Heart left ventricle (tissue), 16 donors: Measurements from ENCODE around the gene ZBTB5. TPM values are rescaled to one million over a fixed set of nuclear protein-coding genes. Genes with fewer than 3 reads are reported as not detected.
A peak's percentile ranks its signal among the peaks of the same experiment; 100 is the strongest.

Source experiments
- ATAC-seq, 4 donors: fragments of 200-7000 bp; cut with Tn5 transposase; one replicate each; pipeline ENCODE4 v1.9.1; 2020 to 2022; ENCODE audit warnings: moderate library complexity in 4 of 4, mild to moderate bottlenecking in 3 of 4, moderate number of reproducible peaks in 1 of 4
- DNase-seq, 5 donors: peaks; one replicate each; pipeline ENCODE4 v3.0.0-alpha.2; 2020
- H3K27ac ChIP-seq, 12 donors: fragments of 200-600 bp; sonication (generic) in 4 of 12; one replicate each; pipeline versions ENCODE4 v1.5.0 to v1.8.0; 2016 to 2022; ENCODE audit warnings: mild to moderate bottlenecking in 2 of 12
- H3K27me3 ChIP-seq, 9 donors: fragments of 200-600 bp; sonication (generic) in 2 of 9; one replicate each; pipeline versions ENCODE4 v1.5.1 to v1.8.0; 2016 to 2022; ENCODE audit warnings: mild to moderate bottlenecking in 3 of 9
- H3K36me3 ChIP-seq, 9 donors: fragments of 200-600 bp; sonication (generic) in 2 of 9; one replicate each; pipeline versions ENCODE4 v1.5.0 to v1.8.0; 2018 to 2022; ENCODE audit warnings: mild to moderate bottlenecking in 2 of 9
- H3K4me1 ChIP-seq, 12 donors: fragments of 200-600 bp; sonication (generic) in 4 of 12; one replicate each; pipeline versions ENCODE4 v1.5.0 to v1.8.0; 2016 to 2022; ENCODE audit warnings: mild to moderate bottlenecking in 3 of 12
- H3K4me3 ChIP-seq, 12 donors: fragments of 200-600 bp; sonication (generic) in 4 of 12; one replicate each; pipeline versions ENCODE4 v1.5.0 to v1.8.0; 2017 to 2022; ENCODE audit warnings: mild to moderate bottlenecking in 9 of 12, moderate library complexity in 4 of 12
- H3K9me3 ChIP-seq, 12 donors: fragments of 200-600 bp; sonication (generic) in 4 of 12; one replicate each; pipeline versions ENCODE4 v1.5.0 to v1.8.0; 2016 to 2022; ENCODE audit warnings: mild to moderate bottlenecking in 1 of 12
- CTCF ChIP-seq, 12 donors: fragments of 200-600 bp; sonication (generic) in 4 of 12; IDR thresholded peaks; one replicate each; pipeline versions ENCODE4 v1.5.0 to v1.8.0; 2018 to 2022; ENCODE audit warnings: antibody characterized with exemption in 12 of 12, mild to moderate bottlenecking in 5 of 12
- POLR2A ChIP-seq, 2 donors: fragments of 450-650 bp; IDR thresholded peaks; one replicate each; pipeline ENCODE4 v1.6.1; 2017; ENCODE audit warnings: antibody characterized with exemption in 2 of 2, mild to moderate bottlenecking in 2 of 2, moderate library complexity in 2 of 2
- WGBS, 4 donors: extraction: QIAGEN DNeasy Blood & Tissue Kit in 2 of 4; methylation state at CpG; one replicate each; pipeline versions ENCODE4 v1.1.5 to v1.1.7; 2013 to 2018; 5-methylcytosine and 5-hydroxymethylcytosine counted together
- intact Hi-C, 10 donors: fragments of 100-400 bp; cut with DNase I; formaldehyde crosslinking; loops; one replicate each; pipeline versions ENCODE4 v1.11.1 to v1.14.2; 2022
- polyA plus RNA-seq, 2 donors: library from polyadenylated mRNA; stranded (reverse); fragments of 200-250 nt; gene quantifications; one replicate each; pipeline ENCODE4 v1.2.3, GENCODE V29; 2013
- total RNA-seq, 9 donors: library from RNA; depleted of rRNA in 2 of 9; stranded (reverse); fragments of >200 nt in 2 of 9; fragmentation: NEBNext Ultra II Directional in 3 of 9; extraction: Animal tissue kit (Norgen Biotek cat#: 25700) in 3 of 9; gene quantifications; one replicate each; pipeline versions ENCODE4 v1.1.0 to v1.2.4, GENCODE V29; 2016 to 2023
- donor health status: ischemic (EF 13 %, LVEDD 7.1; RV severe dilation, severe dysfunction).
- donor health status: healthy with polysubstance abuse.
- donor health status: DM: no; HTN: yes; CAD: no.
- donor health status: DM: no; HTN: no; CAD: no.
- donor health status: ischemic (EF 25% LVEDD 6.9; RV normal size, moderate dysfunction).
- donor health status: ischemic (EF 25% LVEDD 5.7; RV mildly dilated, moderate dysfunction).
- donor health status: healthy.
- donor health status: DM: yes; HTN: yes; CAD: no.
- donor health status: ischemic (EF 35%, LVEDD 5.7; RV mildly dilated, moderate dysfunction).
- donor health status: nonischemic (EF 11% LVEDD 7.7; RV severe dilation, severe dysfunction).
- donor health status: DM: yes; HTN: yes; CAD: no.
- donor health status: PGD.
- donor health status: ischemic (EF 29% LVEDD 5.4; RV normal size, mild dysfunction).
- donor health status: nonischemic (EF 23%, LVEDD 6.1; RV moderate dilation, normal function).

Gene ZBTB5
- total and polyA plus RNA-seq, 11 donors = 1.8 to 8.0 (median 6.3) TPM

GRCh38 chr9:37441776-37442370, 23.4 kb downstream of the ZBTB5 start:
- Histone ChIP-seq H3K27ac (no peak overlapping the region), H3K36me3 (peaks cover 0 to 67% (median 58%) of the 10 kb centered on the region in 9 donors), H3K9me3 (no peaks in the 10 kb centered on the region), H3K4me1 (peaks cover 0 to 31% (median 7%) of the 10 kb centered on the region in 12 donors), H3K27me3 (no peaks in the 10 kb centered on the region), H3K4me3 (no peak overlapping the region)
- 84 to 91% (median 86%) methylated on average over 19 to 21 of the region's 21 CpGs for WGBS, 4 donors
- ATAC-seq (no peak), DNase-seq (no peak)
- intact Hi-C loops = no loop called here
- TF ChIP-seq CTCF (IDR thresholded peaks at IDR 0.05) (no peak), POLR2A (IDR thresholded peaks at IDR 0.05) (no peak)

GRCh38 chr9:37438359-37438758, 26.9 kb downstream of the ZBTB5 start:
- H3K36me3 ChIP-seq = peaks cover 0 to 95% (median 93%) of the 10 kb centered on the region in 9 donors
- peak in 2 of 4 donors; percentile 49 to 50 for ATAC-seq
- 51 to 68% (median 63%) methylated on average over 1 to 3 of the region's 3 CpGs for WGBS, 4 donors

GRCh38 chr9:37437621-37438020, 27.6 kb downstream of the ZBTB5 start:
- Histone ChIP-seq H3K4me1 (peaks cover 0 to 51% (median 16%) of the 10 kb centered on the region in 12 donors), H3K27ac (peak overlapping the region in 3 of 12 donors; percentile 11 to 24 (median 12)), H3K4me3 (no peak overlapping the region), H3K36me3 (peaks cover 0 to 100% (median 95%) of the 10 kb centered on the region in 9 donors), H3K9me3 (no peaks in the 10 kb centered on the region), H3K27me3 (no peaks in the 10 kb centered on the region)
- ATAC-seq = peak in 2 of 4 donors; percentile 14 to 54
- WGBS, 4 donors = 72 to 85% (median 82%) methylated on average over 4 of the region's 4 CpGs
- TF ChIP-seq CTCF (IDR thresholded peaks at IDR 0.05) (no peak), POLR2A (IDR thresholded peaks at IDR 0.05) (no peak)
- intact Hi-C loops = no loop called here
- DNase-seq = no peak

More at GRCh38 chr9:37438359-37438758, 26.9 kb downstream of the ZBTB5 start:
- H3K27me3 ChIP-seq = no peaks in the 10 kb centered on the region
- H3K9me3 ChIP-seq = no peaks in the 10 kb centered on the region
- H3K4me3 ChIP-seq = no peak overlapping the region
- intact Hi-C loops = no loop called here
- peak overlapping the region in 2 of 12 donors; percentile 1 to 11 for H3K27ac ChIP-seq
- H3K4me1 ChIP-seq = peaks cover 0 to 46% (median 12%) of the 10 kb centered on the region in 12 donors
- no peak for DNase-seq
- TF ChIP-seq POLR2A (IDR thresholded peaks at IDR 0.05) = no peak
- no peak for TF ChIP-seq CTCF (IDR thresholded peaks at IDR 0.05)

GRCh38 chr9:37437010-37437409, 28.2 kb downstream of the ZBTB5 start:
- peak overlapping the region in 2 of 12 donors; percentile 18 to 24 for H3K27ac ChIP-seq
- ATAC-seq (no peak), DNase-seq (no peak)
- TF ChIP-seq CTCF (IDR thresholded peaks at IDR 0.05) (no peak), POLR2A (IDR thresholded peaks at IDR 0.05) (no peak)
- H3K36me3 ChIP-seq = peaks cover 0 to 100% (median 91%) of the 10 kb centered on the region in 9 donors
- peaks cover 0 to 54% (median 17%) of the 10 kb centered on the region in 12 donors for H3K4me1 ChIP-seq
- H3K9me3 ChIP-seq = no peaks in the 10 kb centered on the region
- 91 to 95% (median 95%) methylated on average over 6 of the region's 6 CpGs for WGBS, 4 donors
- intact Hi-C loops = no loop called here
- H3K4me3 ChIP-seq = no peak overlapping the region
- H3K27me3 ChIP-seq = no peaks in the 10 kb centered on the region
